DMS53 treated with DMSO at 0.1 percent for 48 hours (cell line): Measurements from ENCODE around the gene GSTA3.
A peak's percentile ranks its signal among the peaks of the same experiment; 100 is the strongest.
"Not testable (repeated sequence)": the region's sequence is repeated elsewhere in the genome, so short reads cannot be mapped to it uniquely, and the experiment has no call there.

Experiments used
- DNase-seq: peaks from one replicate; lab custom pipeline; 2025; ENCODE audit not compliant: unreplicated experiment; lab: John Stamatoyannopoulos, UW

The GSTA3 gene

GRCh38 chr6:52914516-52914915 lies 5.0 kb upstream of the GSTA3 start:
- no peak for DNase-seq

- DNase-seq: no peak
Measured at GRCh38 chr6:52910091-52910490, 593 bp upstream of the GSTA3 start.

- no peak for DNase-seq
Measured at GRCh38 chr6:52909131-52909530, 367 bp downstream of the GSTA3 start.

- no peak for DNase-seq
Measured at GRCh38 chr6:52908526-52908925, 972 bp downstream of the GSTA3 start.

- no peak for DNase-seq
Measured at GRCh38 chr6:52904562-52905279, 4.8 kb downstream of the GSTA3 start.

GRCh38 chr6:52900536-52900935 lies 9.0 kb downstream of the GSTA3 start:
- no peak for DNase-seq

GRCh38 chr6:52895790-52896189 lies 13.7 kb downstream of the GSTA3 start:
- DNase-seq: not testable (repeated sequence)

- no peak for DNase-seq
Measured at GRCh38 chr6:52894285-52894684, 15.2 kb downstream of the GSTA3 start.

GRCh38 chr6:52893803-52894202 lies 15.7 kb downstream of the GSTA3 start:
- no peak for DNase-seq

GRCh38 chr6:52893221-52893620 lies 16.3 kb downstream of the GSTA3 start:
- no peak for DNase-seq

GRCh38 chr6:52890018-52890417 lies 19.5 kb downstream of the GSTA3 start:
- DNase-seq: no peak

- no peak for DNase-seq
Measured at GRCh38 chr6:52887910-52888524, 21.5 kb downstream of the GSTA3 start.

GRCh38 chr6:52881996-52882841 lies 27.3 kb downstream of the GSTA3 start:
- DNase-seq: peak; percentile 82

GRCh38 chr6:52881662-52881995 lies 27.9 kb downstream of the GSTA3 start:
- DNase-seq: no peak

GRCh38 chr6:52877786-52878185 lies 31.7 kb downstream of the GSTA3 start:
- no peak for DNase-seq

- no peak for DNase-seq
Measured at GRCh38 chr6:52877168-52877567, 32.3 kb downstream of the GSTA3 start.

- no peak for DNase-seq
Measured at GRCh38 chr6:52876056-52876787, 33.3 kb downstream of the GSTA3 start.

GRCh38 chr6:52872031-52872430 lies 37.5 kb downstream of the GSTA3 start:
- DNase-seq: no peak

- DNase-seq: no peak
Measured at GRCh38 chr6:52871621-52872020, 37.9 kb downstream of the GSTA3 start.

- not testable (repeated sequence) for DNase-seq
Measured at GRCh38 chr6:52870335-52871091, 39.0 kb downstream of the GSTA3 start.

GRCh38 chr6:52868899-52869298 lies 40.6 kb downstream of the GSTA3 start:
- not testable (repeated sequence) for DNase-seq
